T47D (cell line): ENCODE results near the gene USP6.
"Not testable (repeated sequence)": the region's sequence is repeated elsewhere in the genome, so short reads cannot be mapped to it uniquely, and the experiment has no call there.

Source experiments
- DNase-seq, 2 experiments: peaks; one replicate each; pipeline versions ENCODE4 v3.0.0 to v3.0.0-alpha.2; 2011 to 2012; ENCODE audit warnings: low read depth in 1 of 2, low spot score in 1 of 2
- JUND ChIP-seq: IDR thresholded peaks from 2 replicates; pipeline ENCODE4 v1.6.1; 2012; ENCODE audit warnings: low read depth
- in situ Hi-C: cut with HindIII; loops from 2 replicates; pipeline ENCODE4 v1.10.0; 2016; ENCODE audit warnings: low sequenced_read_pairs, low pct_unique_long_range_greater_than_20kb

Gene USP6

GRCh38 chr17:5126719-5127488 lies 11.1 kb downstream of the USP6 start:
- DNase-seq: no peak
- in situ Hi-C loops: no loop called here
- no peak for TF ChIP-seq JUND

GRCh38 chr17:5127910-5128309 lies 12.1 kb downstream of the USP6 start:
- no peak for DNase-seq
- no peak for TF ChIP-seq JUND
- in situ Hi-C loops: no loop called here

- in situ Hi-C loops, DNase-seq: not testable (repeated sequence)
These were observed 12.6 kb downstream of the USP6 start for GRCh38 chr17:5128387-5128786.

- no peak for DNase-seq
- TF ChIP-seq JUND: no peak
- in situ Hi-C loops: no loop called here
These were observed 13.2 kb downstream of the USP6 start for GRCh38 chr17:5128905-5129535.

- in situ Hi-C loops, DNase-seq: not testable (repeated sequence)
These were observed 13.9 kb downstream of the USP6 start for GRCh38 chr17:5129770-5130169.

GRCh38 chr17:5130261-5130660 lies 14.4 kb downstream of the USP6 start:
- DNase-seq, in situ Hi-C loops: not testable (repeated sequence)

- in situ Hi-C loops, DNase-seq: not testable (repeated sequence)
These were observed 14.9 kb downstream of the USP6 start for GRCh38 chr17:5130687-5131086.

GRCh38 chr17:5131146-5131715 lies 15.4 kb downstream of the USP6 start:
- DNase-seq: no peak
- no peak for TF ChIP-seq JUND
- in situ Hi-C loops: no loop called here

- in situ Hi-C loops, DNase-seq: not testable (repeated sequence)
These were observed 16.1 kb downstream of the USP6 start for GRCh38 chr17:5131799-5132502.

GRCh38 chr17:5132503-5133225 lies 16.8 kb downstream of the USP6 start:
- in situ Hi-C loops: not testable (repeated sequence)

GRCh38 chr17:5133311-5133710 lies 17.5 kb downstream of the USP6 start:
- in situ Hi-C loops: no loop called here

More at GRCh38 chr17:5132503-5133225, 16.8 kb downstream of the USP6 start:
- not testable (repeated sequence) for DNase-seq

GRCh38 chr17:5133961-5134360 lies 18.1 kb downstream of the USP6 start:
- DNase-seq, in situ Hi-C loops: not testable (repeated sequence)

More at GRCh38 chr17:5133311-5133710, 17.5 kb downstream of the USP6 start:
- TF ChIP-seq JUND: no peak
- no peak for DNase-seq

- in situ Hi-C loops, DNase-seq: not testable (repeated sequence)
These were observed 18.7 kb downstream of the USP6 start for GRCh38 chr17:5134571-5134970.

GRCh38 chr17:5135131-5135712 lies 19.4 kb downstream of the USP6 start:
- in situ Hi-C loops, DNase-seq: not testable (repeated sequence)
